Measurements from ENCODE around the gene CCSER1.

DNA sequence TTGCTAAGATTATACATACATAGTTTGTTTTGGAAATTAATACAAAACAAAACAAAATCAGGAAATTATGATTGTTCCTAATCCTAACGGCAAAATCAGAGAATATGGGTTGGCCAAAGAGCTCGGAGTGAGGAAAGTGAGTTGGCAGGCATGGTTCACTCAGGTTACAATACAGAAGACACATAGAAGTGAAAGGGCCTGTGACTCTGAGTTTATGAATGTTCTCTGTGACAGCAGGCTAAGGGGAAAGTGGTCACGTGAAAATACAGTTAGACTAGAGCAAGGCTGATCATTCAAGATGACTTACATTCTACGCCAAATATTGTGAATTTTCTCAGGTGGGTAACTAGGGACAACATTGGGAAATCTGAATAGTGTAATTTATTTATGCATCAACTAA, 1001.3 kb downstream of the CCSER1 start:
- TF ChIP-seq, protein P1, sequence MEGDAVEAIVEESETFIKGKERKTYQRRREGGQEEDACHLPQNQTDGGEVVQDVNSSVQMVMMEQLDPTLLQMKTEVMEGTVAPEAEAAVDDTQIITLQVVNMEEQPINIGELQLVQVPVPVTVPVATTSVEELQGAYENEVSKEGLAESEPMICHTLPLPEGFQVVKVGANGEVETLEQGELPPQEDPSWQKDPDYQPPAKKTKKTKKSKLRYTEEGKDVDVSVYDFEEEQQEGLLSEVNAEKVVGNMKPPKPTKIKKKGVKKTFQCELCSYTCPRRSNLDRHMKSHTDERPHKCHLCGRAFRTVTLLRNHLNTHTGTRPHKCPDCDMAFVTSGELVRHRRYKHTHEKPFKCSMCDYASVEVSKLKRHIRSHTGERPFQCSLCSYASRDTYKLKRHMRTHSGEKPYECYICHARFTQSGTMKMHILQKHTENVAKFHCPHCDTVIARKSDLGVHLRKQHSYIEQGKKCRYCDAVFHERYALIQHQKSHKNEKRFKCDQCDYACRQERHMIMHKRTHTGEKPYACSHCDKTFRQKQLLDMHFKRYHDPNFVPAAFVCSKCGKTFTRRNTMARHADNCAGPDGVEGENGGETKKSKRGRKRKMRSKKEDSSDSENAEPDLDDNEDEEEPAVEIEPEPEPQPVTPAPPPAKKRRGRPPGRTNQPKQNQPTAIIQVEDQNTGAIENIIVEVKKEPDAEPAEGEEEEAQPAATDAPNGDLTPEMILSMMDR (conservative IDR thresholded peaks at IDR 0.05 in 1 of 2, IDR thresholded peaks at IDR 0.05 in 1 of 2; ENCODE audit: low read depth in 1 of 2, low read length in 2 of 2), result no peak
- no peak for TF ChIP-seq EZH2 (IDR thresholded peaks at IDR 0.05; ENCODE audit: low read length, missing control alignments)

All from fibroblast of lung (primary cell).